GM18502 (cell line): ENCODE measurements around the gene EPHB1.
A peak's percentile ranks its signal among the peaks of the same experiment; 100 is the strongest.
"Not testable (repeated sequence)": the region's sequence is repeated elsewhere in the genome, so short reads cannot be mapped to it uniquely, and the experiment has no call there.

Experiments used
- ATAC-seq: cut with Tn5 transposase; IDR thresholded peaks from one replicate; pipeline ENCODE4 v1.9.1; 2021; ENCODE audit warnings: mild to moderate bottlenecking; ENCODE audit not compliant: unreplicated experiment, poor library complexity

EPHB1 gene

GRCh38 chr3:134933997-134934396 lies 138.9 kb downstream of the EPHB1 start:
- no peak for ATAC-seq

GRCh38 chr3:134934933-134935332 lies 139.9 kb downstream of the EPHB1 start:
- no peak for ATAC-seq

- no peak for ATAC-seq
Measured at GRCh38 chr3:134937256-134938028, 142.4 kb downstream of the EPHB1 start.

GRCh38 chr3:134938029-134938525 lies 143.0 kb downstream of the EPHB1 start:
- no peak for ATAC-seq

- ATAC-seq = no peak
Measured at GRCh38 chr3:134939978-134940377, 144.9 kb downstream of the EPHB1 start.

- no peak for ATAC-seq
Measured at GRCh38 chr3:134941820-134942219, 146.8 kb downstream of the EPHB1 start.

- no peak for ATAC-seq
Measured at GRCh38 chr3:134944429-134944828, 149.4 kb downstream of the EPHB1 start.

- no peak for ATAC-seq
Measured at GRCh38 chr3:134949150-134949549, 154.1 kb downstream of the EPHB1 start.

- ATAC-seq = no peak
Measured at GRCh38 chr3:134952371-134952770, 157.3 kb downstream of the EPHB1 start.

- peak; percentile 20 for ATAC-seq
Measured at GRCh38 chr3:134955874-134956273, 160.8 kb downstream of the EPHB1 start.

GRCh38 chr3:134956395-134956794 lies 161.3 kb downstream of the EPHB1 start:
- peak; percentile 79 for ATAC-seq

- peak; percentile 18 for ATAC-seq
Measured at GRCh38 chr3:134956844-134957243, 161.8 kb downstream of the EPHB1 start.

- ATAC-seq = no peak
Measured at GRCh38 chr3:134959516-134959915, 164.5 kb downstream of the EPHB1 start.

- ATAC-seq = no peak
Measured at GRCh38 chr3:134964226-134964625, 169.2 kb downstream of the EPHB1 start.

- ATAC-seq = no peak
Measured at GRCh38 chr3:134965865-134966481, 170.9 kb downstream of the EPHB1 start.

- no peak for ATAC-seq
Measured at GRCh38 chr3:134970895-134971294, 175.8 kb downstream of the EPHB1 start.

GRCh38 chr3:134971306-134971705 lies 176.2 kb downstream of the EPHB1 start:
- ATAC-seq = no peak

- ATAC-seq = not testable (repeated sequence)
Measured at GRCh38 chr3:134971907-134972306, 176.8 kb downstream of the EPHB1 start.

GRCh38 chr3:134972836-134973455 lies 177.9 kb downstream of the EPHB1 start:
- ATAC-seq = no peak

GRCh38 chr3:134974624-134975023 lies 179.6 kb downstream of the EPHB1 start:
- no peak for ATAC-seq

- no peak for ATAC-seq
Measured at GRCh38 chr3:134976948-134977347, 181.9 kb downstream of the EPHB1 start.
